GM23338 (cell line): ENCODE results near the gene MTX2. TPM values are rescaled to one million over a fixed set of nuclear protein-coding genes. Genes with fewer than 3 reads are reported as not detected.

Experiments used
- ATAC-seq: fragments of 200-7000 bp; cut with Tn5 transposase; 3 replicates; pipeline ENCODE4 v1.9.1; 2020
- DNase-seq: peaks from one replicate; pipeline ENCODE4 v3.0.0-alpha.2; 2015; ENCODE audit warnings: low spot score
- H2AFZ ChIP-seq: fragments of 200-600 bp; sonication (generic); 2 replicates; pipeline ENCODE4 v1.8.0; 2016; ENCODE audit warnings: antibody characterized with exemption, mild to moderate bottlenecking, moderate library complexity
- H3F3A ChIP-seq: fragments of 200-600 bp; sonication (generic); replicated peaks from 2 replicates; pipeline ENCODE4 v1.8.0; 2017; ENCODE audit warnings: antibody characterized with exemption, mixed run types, low read depth
- H3K27ac ChIP-seq: fragments of 200-600 bp; sonication (generic); 2 replicates; pipeline ENCODE4 v1.6.1; 2016; ENCODE audit warnings: low read depth
- H3K27me3 ChIP-seq: fragments of 200-600 bp; sonication (generic); 2 replicates; pipeline ENCODE4 v1.8.0; 2016; ENCODE audit warnings: mild to moderate bottlenecking, mixed run types, moderate library complexity; ENCODE audit not compliant: insufficient read depth
- H3K36me3 ChIP-seq: fragments of 200-600 bp; sonication (generic); 2 replicates; pipeline ENCODE4 v1.8.0; 2016; ENCODE audit warnings: mild to moderate bottlenecking; ENCODE audit not compliant: insufficient read depth
- H3K4me1 ChIP-seq: fragments of 200-600 bp; sonication (generic); 2 replicates; pipeline ENCODE4 v1.8.0; 2016; ENCODE audit warnings: mild to moderate bottlenecking, moderate library complexity; ENCODE audit not compliant: insufficient read depth
- H3K4me2 ChIP-seq: fragments of 200-600 bp; sonication (generic); 2 replicates; pipeline ENCODE4 v1.7.1; 2017; ENCODE audit warnings: mixed run types
- H3K4me3 ChIP-seq: fragments of 200-600 bp; sonication (generic); 2 replicates; pipeline ENCODE4 v1.6.1; 2016; ENCODE audit warnings: mixed run types
- H3K79me2 ChIP-seq: fragments of 200-600 bp; sonication (generic); replicated peaks from 2 replicates; pipeline ENCODE4 v1.8.0; 2017; ENCODE audit warnings: mild to moderate bottlenecking; ENCODE audit not compliant: insufficient read depth
- H3K9me2 ChIP-seq: fragments of 200-600 bp; sonication (generic); 2 replicates; pipeline ENCODE4 v1.8.0; 2017; ENCODE audit not compliant: insufficient read depth
- H4K20me1 ChIP-seq: fragments of 200-600 bp; sonication (generic); replicated peaks from 2 replicates; pipeline ENCODE4 v1.8.0; 2017; ENCODE audit warnings: mild to moderate bottlenecking; ENCODE audit not compliant: insufficient read depth
- H3K27ac Mint-ChIP-seq: 2 replicates; pipeline ENCODE4 v1.8.0; 2020; ENCODE audit warnings: inconsistent platforms, mild to moderate bottlenecking, moderate library complexity, mixed read lengths
- H3K27me3 Mint-ChIP-seq: 3 replicates; pipeline ENCODE4 v1.8.0; 2022; ENCODE audit warnings: low read depth, mild to moderate bottlenecking, moderate library complexity, mixed read lengths, inconsistent platforms; ENCODE audit not compliant: insufficient read depth, poor library complexity
- H3K36me3 Mint-ChIP-seq: 3 replicates; pipeline ENCODE4 v1.8.0; 2021; ENCODE audit warnings: low read depth, mild to moderate bottlenecking, inconsistent platforms, moderate library complexity, mixed read lengths
- H3K4me1 Mint-ChIP-seq: 3 replicates; pipeline ENCODE4 v1.8.0; 2020; ENCODE audit warnings: mild to moderate bottlenecking, inconsistent platforms, mixed read lengths
- H3K4me3 Mint-ChIP-seq: 3 replicates; pipeline ENCODE4 v1.8.0; 2021; ENCODE audit warnings: moderate library complexity, mild to moderate bottlenecking, inconsistent platforms, mixed read lengths
- H3K9me3 Mint-ChIP-seq: 3 replicates; pipeline ENCODE4 v1.8.0; 2020; ENCODE audit warnings: moderate library complexity, mild to moderate bottlenecking, inconsistent platforms, mixed read lengths
- CREB1 ChIP-seq: fragments of 250-450 bp; sonication (Bioruptor Pico); IDR thresholded peaks from 2 replicates; pipeline ENCODE4 v1.5.0; 2020; ENCODE audit warnings: low read depth, mild to moderate bottlenecking, moderate library complexity
- CTCF ChIP-seq, 2 experiments: fragments of 200-600 bp in 1 of 2; sonication (generic) in 1 of 2; conservative IDR thresholded peaks; 2 replicates each; pipeline versions ENCODE4 v1.5.1 to v1.6.1; 2016 to 2017; ENCODE audit warnings: antibody characterized with exemption in 2 of 2, low read depth in 2 of 2, mild to moderate bottlenecking in 2 of 2, moderate library complexity in 1 of 2
- ETS1 ChIP-seq: IDR thresholded peaks from 2 replicates; pipeline ENCODE4 v1.6.1; 2016; ENCODE audit warnings: antibody characterized with exemption
- EZH2 ChIP-seq: fragments of 200-600 bp; sonication (generic); IDR thresholded peaks from one replicate; pipeline ENCODE4 v1.8.0; 2017; ENCODE audit warnings: antibody characterized with exemption, mild to moderate bottlenecking, low read depth; ENCODE audit not compliant: unreplicated experiment
- EZH2phosphoT487 ChIP-seq: fragments of 200-600 bp; sonication (generic); IDR thresholded peaks from one replicate; pipeline ENCODE4 v1.8.1; 2018; ENCODE audit warnings: antibody characterized with exemption; ENCODE audit not compliant: unreplicated experiment
- JUNB ChIP-seq: IDR thresholded peaks from one replicate; pipeline ENCODE4 v1.6.1; 2016; ENCODE audit warnings: antibody characterized with exemption; ENCODE audit not compliant: unreplicated experiment
- NANOG ChIP-seq: IDR thresholded peaks from 2 replicates; pipeline ENCODE4 v1.6.1; 2016; ENCODE audit warnings: antibody characterized with exemption, borderline replicate concordance
- POLR2AphosphoS5 ChIP-seq: IDR thresholded peaks from 2 replicates; pipeline ENCODE4 v1.6.1; 2016; ENCODE audit warnings: antibody characterized with exemption, low read depth
- STAT1 ChIP-seq: IDR thresholded peaks from one replicate; pipeline ENCODE4 v1.6.1; 2016; ENCODE audit warnings: antibody characterized with exemption; ENCODE audit not compliant: unreplicated experiment
- ZNF114 ChIP-seq: fragments of 250-450 bp; sonication (Bioruptor Pico); IDR thresholded peaks from 2 replicates; pipeline ENCODE4 v1.5.0; 2020; ENCODE audit warnings: mild to moderate bottlenecking, moderate library complexity
- ZNF462 ChIP-seq: fragments of 250-450 bp; sonication (Bioruptor Pico); IDR thresholded peaks from 2 replicates; pipeline ENCODE4 v1.5.0; 2020; ENCODE audit warnings: mild to moderate bottlenecking, moderate library complexity
- polyA plus RNA-seq: library from polyadenylated mRNA; unstranded; fragments of >200 nt; fragmentation: Nextera tagmentation; extraction: Ambion mirVana; gene quantifications from 2 replicates; pipeline ENCODE4 v1.2.1, GENCODE V29; 2016
- total RNA-seq: library from RNA; depleted of rRNA; stranded (reverse); fragments of >200 nt; shearing (Covaris generic); gene quantifications from 2 replicates; pipeline ENCODE4 v1.2.3, GENCODE V29; 2014
- TF ChIP-seq, protein P1 (sequence below): IDR thresholded peaks from one replicate; pipeline ENCODE4 v1.6.1; 2018; ENCODE audit warnings: antibody characterized with exemption; ENCODE audit not compliant: unreplicated experiment

Gene MTX2
- total and polyA plus RNA-seq, 2 experiments from 2014 or later: 37.5 to 81.7 TPM

DNA sequence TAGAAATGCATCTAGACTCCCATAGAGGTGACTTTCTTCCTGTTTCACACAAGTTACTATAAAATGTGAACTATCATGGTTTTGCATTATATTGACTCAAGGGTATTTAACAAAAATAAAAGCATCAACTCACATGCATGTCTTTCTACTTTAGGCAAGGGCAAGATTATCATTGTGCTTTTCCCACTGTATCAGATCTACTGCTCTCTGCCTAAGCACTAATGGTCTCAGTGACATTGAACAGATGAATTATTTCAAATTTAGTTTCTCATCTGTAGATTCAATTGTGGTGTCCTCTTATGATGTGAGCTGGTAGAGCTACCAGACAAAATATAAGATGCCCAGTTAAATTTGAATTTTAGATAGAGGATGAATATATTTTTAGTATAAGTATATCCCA, 113.9 kb downstream of the MTX2 start (continued):
- TF ChIP-seq ETS1: no peak
- no peak for TF ChIP-seq STAT1
- no peak for TF ChIP-seq NANOG
- no peak for TF ChIP-seq CREB1 (CRISPR knock-in tag)

DNA sequence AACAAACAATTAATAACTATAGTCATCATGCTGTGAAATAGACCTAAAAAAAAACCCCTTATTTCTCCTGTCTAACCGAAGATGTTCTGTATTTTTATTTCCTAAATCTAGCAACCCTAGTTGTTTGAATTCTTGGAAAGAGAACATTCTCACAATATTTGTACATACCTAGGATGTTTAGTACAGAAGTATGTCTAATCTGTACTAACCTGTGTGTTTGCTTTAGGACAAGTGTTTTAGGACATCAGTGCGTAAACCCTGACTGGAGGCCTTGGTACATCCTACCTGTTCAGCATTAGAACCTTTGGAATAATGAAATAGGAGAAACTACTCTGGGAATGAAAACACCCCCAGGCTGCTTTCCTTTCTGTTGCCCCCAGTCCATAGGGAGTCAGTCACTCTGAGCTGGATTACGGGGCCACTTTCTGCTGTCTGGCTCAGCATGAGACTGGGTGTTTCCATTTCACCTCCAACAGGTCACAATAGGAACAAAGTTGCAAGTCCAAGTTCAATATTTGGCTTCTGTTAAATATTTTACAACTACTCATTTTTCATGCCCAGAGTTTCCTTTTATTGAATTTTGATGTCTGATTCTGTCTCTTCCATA, 114.7 kb downstream of the MTX2 start:
- Mint-ChIP-seq H3K4me1 (no peaks in the 10 kb centered on the region), H3K27ac (no peak overlapping the region), H3K4me3 (no peak overlapping the region), H3K27me3 (no peaks in the 10 kb centered on the region), H3K9me3 (peaks cover 3% of the 10 kb centered on the region; the same call in 2 of the 3 replicates), H3K36me3 (no peaks in the 10 kb centered on the region)
- Histone ChIP-seq H3K27me3 (no peaks in the 10 kb centered on the region), H2AFZ (no peak overlapping the region), H4K20me1 (no peaks in the 10 kb centered on the region), H3K4me1 (no peaks in the 10 kb centered on the region), H3K79me2 (no peaks in the 10 kb centered on the region), H3K4me3 (no peak overlapping the region), H3K27ac (no peak overlapping the region), H3K4me2 (no peak overlapping the region), H3K36me3 (no peaks in the 10 kb centered on the region), H3K9me2 (no peaks in the 10 kb centered on the region), H3F3A (no peaks in the 10 kb centered on the region)
- DNase-seq: no peak
- ATAC-seq: no peak
- TF ChIP-seq CTCF (conservative IDR thresholded peaks at IDR 0.05; ENCODE audit: low read depth in 2 of 2) (no peak), POLR2AphosphoS5 (no peak), ZNF462 (CRISPR knock-in tag) (no peak), ZNF114 (CRISPR knock-in tag) (no peak), JUNB (no peak), EZH2phosphoT487 (no peak), NANOG (no peak), EZH2 (no peak), STAT1 (no peak)
- TF ChIP-seq, protein P1, sequence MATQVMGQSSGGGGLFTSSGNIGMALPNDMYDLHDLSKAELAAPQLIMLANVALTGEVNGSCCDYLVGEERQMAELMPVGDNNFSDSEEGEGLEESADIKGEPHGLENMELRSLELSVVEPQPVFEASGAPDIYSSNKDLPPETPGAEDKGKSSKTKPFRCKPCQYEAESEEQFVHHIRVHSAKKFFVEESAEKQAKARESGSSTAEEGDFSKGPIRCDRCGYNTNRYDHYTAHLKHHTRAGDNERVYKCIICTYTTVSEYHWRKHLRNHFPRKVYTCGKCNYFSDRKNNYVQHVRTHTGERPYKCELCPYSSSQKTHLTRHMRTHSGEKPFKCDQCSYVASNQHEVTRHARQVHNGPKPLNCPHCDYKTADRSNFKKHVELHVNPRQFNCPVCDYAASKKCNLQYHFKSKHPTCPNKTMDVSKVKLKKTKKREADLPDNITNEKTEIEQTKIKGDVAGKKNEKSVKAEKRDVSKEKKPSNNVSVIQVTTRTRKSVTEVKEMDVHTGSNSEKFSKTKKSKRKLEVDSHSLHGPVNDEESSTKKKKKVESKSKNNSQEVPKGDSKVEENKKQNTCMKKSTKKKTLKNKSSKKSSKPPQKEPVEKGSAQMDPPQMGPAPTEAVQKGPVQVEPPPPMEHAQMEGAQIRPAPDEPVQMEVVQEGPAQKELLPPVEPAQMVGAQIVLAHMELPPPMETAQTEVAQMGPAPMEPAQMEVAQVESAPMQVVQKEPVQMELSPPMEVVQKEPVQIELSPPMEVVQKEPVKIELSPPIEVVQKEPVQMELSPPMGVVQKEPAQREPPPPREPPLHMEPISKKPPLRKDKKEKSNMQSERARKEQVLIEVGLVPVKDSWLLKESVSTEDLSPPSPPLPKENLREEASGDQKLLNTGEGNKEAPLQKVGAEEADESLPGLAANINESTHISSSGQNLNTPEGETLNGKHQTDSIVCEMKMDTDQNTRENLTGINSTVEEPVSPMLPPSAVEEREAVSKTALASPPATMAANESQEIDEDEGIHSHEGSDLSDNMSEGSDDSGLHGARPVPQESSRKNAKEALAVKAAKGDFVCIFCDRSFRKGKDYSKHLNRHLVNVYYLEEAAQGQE: no peak
